DMS79 (cell line): ENCODE measurements around the gene SLC38A7.
"Not testable (repeated sequence)": the region's sequence is repeated elsewhere in the genome, so short reads cannot be mapped to it uniquely, and the experiment has no call there.

ENCODE experiments used
- DNase-seq: peaks from one replicate; lab custom pipeline; 2025; lab: John Stamatoyannopoulos, UW

Gene SLC38A7, protein sequence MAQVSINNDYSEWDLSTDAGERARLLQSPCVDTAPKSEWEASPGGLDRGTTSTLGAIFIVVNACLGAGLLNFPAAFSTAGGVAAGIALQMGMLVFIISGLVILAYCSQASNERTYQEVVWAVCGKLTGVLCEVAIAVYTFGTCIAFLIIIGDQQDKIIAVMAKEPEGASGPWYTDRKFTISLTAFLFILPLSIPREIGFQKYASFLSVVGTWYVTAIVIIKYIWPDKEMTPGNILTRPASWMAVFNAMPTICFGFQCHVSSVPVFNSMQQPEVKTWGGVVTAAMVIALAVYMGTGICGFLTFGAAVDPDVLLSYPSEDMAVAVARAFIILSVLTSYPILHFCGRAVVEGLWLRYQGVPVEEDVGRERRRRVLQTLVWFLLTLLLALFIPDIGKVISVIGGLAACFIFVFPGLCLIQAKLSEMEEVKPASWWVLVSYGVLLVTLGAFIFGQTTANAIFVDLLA

DNA sequence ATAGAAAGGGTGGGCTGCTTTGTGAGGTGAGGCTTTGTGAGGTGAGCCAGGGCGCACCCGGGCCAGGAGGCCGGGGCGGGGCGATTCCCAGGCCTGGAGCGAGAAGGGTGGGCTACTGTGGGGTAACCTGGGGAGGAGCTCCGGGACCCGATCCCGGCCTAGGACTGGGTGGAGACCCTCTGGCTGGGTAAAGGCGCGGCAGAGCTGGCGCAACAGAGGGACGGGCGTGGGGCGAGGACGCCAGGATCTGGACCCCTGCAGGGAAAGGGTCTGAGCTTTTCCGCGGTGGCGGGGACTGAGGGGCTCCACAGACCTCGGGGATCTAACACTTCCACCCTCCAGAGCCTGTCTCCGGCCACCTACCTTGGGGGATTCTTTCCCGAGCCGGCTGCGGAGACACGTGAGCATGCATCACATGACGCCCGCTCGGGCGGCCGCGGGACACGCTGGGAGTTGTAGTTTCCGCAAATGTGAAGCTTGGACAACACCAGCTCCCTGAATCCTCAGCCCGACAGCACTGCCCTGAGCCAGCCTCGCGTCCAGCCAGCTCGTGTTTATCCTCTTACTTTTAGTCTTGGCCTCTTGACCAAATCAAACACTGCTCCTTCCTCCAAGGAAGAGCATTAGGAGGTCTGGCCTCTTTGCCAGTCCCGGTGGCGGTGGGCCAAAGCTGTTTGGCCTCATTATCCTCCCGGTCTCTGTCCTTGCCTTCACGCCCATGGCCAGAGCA, at the start of gene SLC38A7:
TSS of gene SLC38A7 (minus strand) at position 417 of the 730 bp plus-strand sequence. CDS start 4,644 bp downstream, outside the sequence.
- peak; percentile 1 for DNase-seq

DNA sequence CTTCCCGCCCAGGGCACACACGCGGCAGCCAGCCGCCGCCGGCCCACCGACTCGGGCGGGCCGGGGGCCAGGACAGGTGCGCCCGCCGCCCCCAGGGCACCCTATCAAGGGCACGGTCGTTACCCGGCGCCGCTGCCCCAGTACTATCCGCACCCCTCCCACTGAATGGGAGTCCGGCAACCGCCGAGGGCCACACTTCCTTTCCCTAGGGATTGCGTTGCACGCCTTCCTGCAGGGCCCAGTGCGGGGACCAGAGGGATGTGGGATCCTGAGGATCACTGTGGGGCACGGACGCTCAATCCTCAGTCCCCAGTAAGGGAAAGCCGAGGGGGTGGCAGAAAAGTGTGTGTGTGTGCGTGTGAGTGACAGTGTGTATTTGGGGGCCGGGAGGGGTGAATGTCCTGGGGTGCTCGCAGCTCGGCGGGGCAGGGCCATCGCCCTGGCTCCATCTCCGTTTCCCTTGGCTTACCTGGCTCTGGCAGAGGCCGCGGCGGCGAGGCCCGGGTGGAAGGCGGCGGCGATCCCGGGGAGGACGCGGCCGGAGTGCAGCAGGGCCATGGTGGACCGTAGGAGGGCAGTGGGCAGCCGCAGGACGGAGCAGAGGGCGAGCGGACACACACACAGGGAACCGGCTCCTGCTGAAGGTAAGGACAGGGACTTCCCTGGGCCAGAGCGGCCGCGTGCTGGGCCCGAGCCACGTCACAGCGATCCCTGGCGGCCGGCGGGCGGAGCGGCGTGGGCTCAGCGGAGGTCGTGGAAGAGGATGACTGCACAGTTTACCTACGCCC, 49.3 kb upstream of the SLC38A7 start, which contains the start of gene GOT2:
TSS of gene GOT2 (minus strand) at position 646 of the 788 bp plus-strand sequence. CDS start at position 558, 88 bp downstream.
- DNase-seq: peak; percentile 47

DNA sequence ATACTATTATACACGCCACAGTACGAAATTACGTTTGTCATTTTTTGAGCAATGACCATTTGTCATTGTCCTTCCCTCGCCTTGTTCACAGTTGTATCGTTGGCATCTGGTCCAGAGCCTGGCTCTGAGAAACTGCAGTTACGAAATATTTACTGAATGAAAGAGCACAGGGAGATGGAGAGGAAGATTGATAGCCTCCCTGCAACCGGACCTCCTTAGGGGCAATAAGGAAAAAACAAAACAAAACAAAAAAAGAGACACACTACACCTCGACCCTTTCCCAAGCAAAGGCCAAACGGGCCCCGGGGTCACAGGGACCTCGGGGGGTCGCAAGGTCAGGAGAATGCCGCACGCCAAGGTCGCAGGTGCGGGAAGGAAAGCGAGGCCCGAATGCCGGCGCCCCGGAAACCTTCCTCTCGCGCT, 48.7 kb upstream of the SLC38A7 start:
- no peak for DNase-seq

DNA sequence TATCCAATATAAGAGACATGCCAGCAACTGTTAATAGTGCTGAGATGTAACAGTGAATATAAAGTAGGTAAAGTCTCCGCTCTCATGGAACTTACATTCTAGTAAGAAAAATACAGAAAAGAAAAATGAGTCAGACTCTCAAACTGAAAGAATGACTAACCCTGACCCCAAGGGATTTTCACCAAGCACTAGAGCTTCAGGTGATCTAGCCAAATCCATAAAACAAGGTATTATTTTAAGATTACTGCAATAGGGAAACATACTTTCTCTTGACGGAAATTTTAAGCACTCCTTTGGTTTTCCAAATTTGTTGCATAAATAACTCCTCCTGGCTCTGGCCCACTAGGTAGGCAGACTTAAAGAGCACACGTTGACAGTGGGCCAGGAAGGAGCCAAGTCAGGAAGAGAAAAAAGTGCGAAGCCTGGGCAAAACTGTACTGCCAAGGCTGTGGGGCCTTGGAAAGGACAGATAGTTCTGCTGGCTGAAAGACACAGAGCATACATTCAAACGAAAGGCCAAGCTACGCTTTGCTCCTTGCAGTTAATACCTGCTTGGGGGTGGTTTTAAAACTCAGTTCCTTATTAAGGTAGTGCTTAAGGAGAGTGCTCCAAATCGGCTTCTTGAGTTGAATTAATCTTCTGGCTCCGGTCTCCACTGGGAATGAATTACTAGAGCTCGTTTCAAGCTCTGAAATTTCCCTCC, 48.1 kb upstream of the SLC38A7 start:
- no peak for DNase-seq

DNA sequence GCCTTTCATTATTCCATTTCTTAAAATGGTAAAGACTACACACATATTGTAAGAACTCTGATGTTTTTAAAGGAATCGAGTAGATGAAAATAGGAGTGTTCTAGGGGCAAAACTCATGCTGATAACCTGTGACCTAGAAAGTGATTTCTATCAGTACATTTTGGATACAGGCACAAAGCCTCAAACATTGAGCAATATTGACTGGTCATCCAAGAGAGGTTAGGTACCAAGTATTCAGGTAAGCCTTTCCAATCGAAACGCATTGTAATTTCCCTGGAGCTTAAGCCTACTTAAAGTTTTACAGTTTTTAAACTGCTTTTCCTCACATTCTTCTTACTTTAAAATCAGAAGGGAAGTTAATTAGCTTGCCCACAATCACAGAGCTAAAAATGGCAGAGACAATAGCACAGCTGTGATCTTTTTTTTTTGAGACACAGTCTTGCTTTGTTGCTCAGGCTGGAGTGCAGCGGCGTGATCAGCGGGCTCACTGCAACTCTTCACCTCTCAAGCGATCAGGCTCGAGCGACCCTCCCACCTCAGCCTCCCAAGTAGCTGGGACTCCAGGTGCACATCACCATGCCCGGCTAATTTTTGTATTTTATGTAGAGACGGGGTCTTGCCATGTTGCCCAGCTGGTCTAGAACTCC, 46.3 kb upstream of the SLC38A7 start:
- DNase-seq: no peak

DNA sequence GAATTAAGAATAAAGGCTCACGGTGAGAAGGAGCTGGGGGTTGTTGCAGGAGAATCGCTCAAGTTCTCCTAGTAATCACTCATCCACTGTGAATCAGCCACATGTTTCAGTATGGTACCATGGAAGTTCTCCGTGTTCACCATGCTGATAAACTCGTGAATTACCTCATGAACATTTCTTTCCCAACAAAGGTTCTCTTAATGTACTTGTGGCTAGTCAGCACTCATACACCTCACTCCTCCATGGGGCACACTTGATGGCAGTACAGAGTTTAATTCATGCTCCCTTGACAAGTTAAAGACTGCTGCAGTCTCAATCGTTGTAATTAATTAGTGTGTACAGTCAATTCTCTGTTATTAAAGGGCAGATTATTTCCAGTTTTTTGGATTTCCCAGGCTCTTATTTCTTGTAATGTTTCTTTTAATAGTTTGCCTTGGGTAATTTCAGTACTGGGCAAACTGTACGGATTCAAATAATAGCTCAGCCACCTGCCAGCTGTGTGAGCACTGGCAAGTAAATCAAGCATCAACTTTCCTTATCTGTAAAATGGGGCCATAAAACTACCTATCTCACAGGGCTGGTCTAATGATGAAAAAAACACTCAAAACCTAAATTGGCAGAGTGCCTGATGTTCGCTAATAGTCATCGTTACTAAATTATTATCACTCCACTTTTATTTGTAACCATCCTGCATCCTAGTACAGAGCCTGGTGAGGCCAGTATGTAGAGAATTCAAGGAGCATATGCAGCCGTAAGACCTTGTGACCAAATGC, 43.4 kb upstream of the SLC38A7 start:
- no peak for DNase-seq

DNA sequence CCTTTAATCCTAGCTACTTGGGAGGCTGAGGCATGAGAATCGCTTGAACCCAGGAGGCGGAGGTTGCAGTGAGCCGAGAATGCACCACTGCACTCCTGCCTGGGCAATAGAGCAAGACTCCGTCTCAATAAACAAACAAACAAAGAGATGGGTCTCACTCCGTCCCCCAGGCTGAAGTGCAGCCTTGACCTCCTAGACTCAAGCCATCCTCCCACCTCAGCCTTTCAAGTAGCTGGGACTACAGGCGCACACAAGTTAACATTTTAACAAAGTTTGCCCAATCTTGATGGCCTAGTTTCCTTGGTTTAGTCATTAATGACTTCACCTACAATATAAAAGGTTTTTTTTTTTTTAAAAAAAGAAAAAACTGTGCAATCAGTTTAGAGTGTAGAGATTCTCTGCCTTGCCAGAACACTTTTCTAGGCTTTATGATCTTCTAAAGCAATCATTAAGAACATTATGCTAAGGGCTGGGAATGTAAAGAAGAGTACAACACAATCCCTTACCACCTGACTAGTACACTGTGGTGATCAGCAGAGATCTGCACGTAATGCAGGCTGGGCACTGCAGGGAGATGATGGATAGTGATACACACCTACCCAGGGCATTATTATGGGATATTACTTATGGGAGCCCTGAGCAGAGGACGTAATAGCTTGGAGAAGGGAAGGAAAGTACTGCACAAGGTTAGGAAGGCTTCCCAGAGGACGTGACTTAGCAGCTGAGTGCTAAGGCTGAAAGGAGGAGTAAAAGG, 42.6 kb upstream of the SLC38A7 start:
- DNase-seq: no peak

DNA sequence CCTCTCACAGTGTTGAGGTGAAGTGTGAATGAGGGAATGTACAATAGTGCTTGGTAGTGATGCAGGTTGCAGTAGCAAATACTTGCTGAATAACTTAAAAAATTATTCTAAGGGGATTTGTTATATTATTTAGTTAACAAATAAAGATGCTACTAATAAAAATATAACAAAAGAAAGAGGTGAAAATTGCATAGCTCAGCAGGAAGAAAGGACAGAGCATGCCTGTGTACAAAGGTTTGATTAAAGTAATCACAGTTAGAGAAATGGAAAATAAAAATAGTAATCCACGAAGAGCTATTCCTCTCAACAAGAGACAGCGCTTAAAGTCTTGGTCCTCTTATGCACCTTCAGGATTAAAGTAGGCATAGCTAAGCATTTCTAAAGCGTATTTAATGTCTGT, 38.5 kb upstream of the SLC38A7 start:
- no peak for DNase-seq

DNA sequence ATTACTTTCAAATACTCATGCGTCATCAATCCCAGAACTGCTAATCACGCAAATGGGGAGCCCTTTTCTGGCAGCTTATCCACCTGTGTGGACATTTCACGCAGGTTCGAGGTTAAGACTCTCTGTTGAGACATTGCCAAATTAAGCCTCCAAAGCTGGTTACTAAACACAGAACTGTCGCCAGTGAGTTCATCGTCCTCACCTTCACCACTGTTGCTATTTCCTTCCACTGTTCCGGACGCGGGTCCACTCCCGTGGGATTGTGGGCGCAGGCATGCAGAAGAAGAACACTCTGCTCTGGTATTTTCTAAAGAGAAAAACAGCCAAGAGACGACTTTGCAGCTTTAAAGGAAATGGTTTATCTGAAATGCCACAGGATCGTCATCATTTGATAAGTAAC, 33.4 kb upstream of the SLC38A7 start:
- DNase-seq: no peak

DNA sequence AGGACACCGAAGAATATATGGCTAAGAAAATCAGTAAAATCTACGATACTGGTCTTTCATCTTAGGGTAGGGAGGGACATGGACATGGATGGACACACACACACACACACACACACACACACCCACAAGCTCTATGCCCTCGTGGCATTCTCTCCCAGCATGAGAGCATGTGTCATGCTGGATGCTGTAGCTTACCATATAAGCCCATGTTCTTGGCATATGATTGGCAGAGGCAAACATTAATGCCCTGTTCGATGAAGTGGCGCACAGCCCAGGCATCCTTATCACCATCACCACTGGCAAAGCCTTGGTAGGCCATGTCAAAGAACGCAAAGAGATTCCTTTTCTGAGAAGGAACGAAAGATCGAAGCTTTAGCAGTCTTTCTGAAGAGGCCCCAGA, 31.9 kb upstream of the SLC38A7 start:
- DNase-seq: no peak

DNA sequence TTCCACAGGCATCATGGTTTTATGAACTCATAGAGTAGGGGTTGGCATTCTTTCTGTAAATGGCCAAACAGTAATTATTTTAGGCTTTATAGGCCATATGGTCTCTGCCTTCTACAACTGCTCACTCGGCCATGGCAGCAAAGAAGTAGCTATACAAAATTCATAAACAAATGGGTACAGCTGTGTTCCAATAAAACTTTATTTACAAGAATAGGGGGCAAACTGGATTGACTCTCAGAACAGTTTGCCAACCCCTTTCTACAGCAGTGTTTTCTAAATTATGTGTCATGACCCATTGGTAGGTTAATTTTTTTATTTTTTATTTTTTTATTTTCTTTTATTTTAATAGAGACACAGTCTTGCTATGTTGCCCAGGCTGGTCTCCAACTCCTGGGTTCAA, 29.2 kb upstream of the SLC38A7 start:
- no peak for DNase-seq

DNA sequence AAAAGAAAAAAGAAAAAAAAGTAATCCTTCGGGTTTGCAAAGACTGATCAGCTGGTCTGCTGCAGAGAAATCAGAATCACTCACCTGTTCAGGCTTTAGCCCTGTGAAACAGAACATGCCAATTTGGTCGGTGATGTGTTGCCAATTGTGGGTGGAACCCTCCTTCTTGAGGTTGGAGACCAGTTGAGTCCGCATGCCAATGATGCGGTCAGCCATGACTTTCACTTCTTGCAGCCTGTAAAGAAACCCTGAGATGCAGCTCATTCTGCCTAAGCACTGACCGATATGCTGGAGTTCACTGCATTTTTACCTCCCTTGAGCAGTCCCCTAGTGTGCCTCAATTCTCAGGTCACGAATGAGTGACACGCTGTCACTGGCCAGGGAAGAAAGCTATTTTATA, 24.8 kb upstream of the SLC38A7 start:
- no peak for DNase-seq

DNA sequence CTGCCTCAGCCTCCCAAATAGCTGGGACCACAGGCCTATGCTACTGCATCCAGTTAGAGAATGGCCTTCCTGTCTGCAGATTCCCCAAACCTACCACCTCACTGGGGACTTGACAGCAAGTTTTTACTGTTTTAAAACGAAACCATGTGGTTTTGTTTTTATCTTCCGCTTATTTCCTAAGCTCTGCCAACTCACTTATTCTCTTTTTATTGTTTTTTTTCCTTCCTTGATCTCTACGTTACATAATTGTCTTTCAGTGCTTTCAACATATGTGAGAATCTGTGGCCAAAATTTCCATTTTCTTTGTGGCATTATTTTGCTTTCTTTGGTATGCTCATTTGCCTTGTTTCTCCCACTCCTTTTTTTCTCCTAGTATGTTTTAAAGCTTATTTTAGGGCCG, 14.6 kb upstream of the SLC38A7 start:
- no peak for DNase-seq

DNA sequence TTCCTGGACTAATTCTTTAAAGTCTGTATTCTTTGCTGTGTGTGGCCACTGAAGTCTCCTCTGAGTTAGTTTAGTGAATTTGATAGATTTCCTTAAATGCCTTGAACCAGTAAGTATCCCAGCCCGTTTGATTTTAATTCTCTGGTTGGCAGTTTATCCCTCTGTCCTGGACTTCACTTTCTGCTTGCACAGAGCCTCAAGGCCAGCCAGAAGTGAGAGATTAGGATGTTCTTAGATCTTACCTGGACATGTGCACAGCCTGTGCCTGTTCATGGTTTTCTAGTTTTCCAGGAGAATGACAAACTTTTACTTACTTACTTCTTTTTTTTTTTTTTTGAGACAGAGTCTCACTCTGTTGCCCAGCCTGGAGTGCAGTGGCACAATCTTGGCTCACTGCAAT, 10.8 kb upstream of the SLC38A7 start:
- DNase-seq: no peak

DNA sequence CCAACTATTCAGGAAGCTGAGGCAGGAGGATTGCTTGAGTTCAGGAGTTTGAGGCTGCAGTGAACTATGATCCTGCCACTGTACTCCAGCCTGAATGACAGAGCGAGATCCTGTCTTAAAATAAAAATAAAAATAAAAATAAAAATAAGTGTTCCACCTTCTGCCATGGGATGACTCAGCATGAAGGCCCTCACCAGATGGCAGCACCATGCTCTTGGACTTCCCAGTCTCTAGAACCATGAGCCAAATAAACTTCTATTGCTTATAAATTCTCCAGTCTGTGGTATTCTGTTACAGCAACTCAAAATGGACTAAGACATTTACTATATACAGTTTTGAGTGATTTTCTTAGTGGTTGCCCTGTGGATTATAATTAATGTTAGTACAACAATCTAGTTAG, 7.9 kb upstream of the SLC38A7 start:
- DNase-seq: no peak

DNA sequence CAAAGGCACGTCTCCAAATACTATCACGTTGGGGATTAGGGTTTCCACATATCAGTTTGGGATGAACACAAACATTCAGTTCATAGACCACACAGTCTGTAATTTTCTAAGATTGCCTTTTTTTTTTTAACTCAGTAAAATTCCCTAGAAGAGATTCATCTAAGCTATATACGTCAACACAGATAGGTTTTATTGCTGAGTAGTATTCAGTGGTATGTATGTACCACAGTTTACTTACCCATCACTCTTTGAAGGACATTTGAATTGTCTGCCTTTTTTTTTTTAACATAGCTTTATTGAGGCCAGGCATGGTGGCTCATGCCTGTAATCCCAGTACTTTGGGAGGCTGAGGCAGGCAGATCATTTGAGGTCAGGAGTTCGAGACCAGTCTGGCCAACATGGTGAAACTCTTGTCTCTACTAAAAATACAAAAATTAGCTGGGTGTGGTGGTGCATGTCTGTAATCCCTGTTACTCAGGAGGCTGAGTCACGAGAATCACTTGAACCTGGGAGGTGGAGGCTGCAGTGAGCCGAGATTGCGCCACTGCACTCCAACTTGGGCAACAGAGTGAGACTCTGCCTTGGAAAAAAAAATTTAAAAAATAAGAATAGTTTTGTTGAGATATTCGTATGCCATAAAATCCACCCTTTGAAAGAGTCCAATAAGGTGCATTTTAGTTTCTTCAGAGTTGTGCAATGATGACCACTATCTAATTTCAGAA, 2.6 kb upstream of the SLC38A7 start:
- not testable (repeated sequence) for DNase-seq

DNA sequence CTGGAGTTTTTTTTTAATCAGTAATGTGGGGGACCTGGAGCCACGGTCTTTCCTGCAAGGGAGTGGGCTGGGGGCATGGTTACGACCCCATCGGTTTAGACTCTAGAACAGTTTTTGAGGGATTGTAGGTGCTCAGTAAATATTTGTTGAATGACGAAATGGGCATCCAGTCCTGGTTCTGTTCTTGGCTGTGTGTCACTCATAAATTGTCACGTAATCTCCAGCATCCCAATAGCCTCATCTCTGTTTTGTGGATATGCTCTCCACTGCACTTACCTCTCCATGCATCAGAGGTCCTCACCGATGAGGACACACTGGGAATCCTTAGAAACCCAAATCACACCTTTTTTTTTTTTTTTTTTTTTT, 497 bp upstream of the SLC38A7 start:
- no peak for DNase-seq

DNA sequence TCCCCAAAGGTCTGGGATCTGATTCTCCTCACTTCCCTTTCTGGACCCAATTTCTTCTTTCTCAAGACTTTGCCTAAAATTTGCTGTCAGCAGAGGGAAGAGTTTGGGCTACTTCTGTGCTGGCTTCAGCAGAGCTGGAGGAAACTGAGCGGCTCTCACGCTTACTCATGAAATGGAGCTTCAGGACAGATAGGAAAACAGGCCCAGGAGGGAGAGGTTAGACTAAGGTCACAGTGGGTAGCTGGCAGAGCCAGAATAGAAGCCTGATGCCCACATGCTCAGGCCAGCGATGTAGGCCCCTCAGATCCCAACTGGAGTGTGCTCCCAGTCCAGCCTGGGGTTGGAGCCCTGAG, 593 bp downstream of the SLC38A7 start:
- no peak for DNase-seq

DNA sequence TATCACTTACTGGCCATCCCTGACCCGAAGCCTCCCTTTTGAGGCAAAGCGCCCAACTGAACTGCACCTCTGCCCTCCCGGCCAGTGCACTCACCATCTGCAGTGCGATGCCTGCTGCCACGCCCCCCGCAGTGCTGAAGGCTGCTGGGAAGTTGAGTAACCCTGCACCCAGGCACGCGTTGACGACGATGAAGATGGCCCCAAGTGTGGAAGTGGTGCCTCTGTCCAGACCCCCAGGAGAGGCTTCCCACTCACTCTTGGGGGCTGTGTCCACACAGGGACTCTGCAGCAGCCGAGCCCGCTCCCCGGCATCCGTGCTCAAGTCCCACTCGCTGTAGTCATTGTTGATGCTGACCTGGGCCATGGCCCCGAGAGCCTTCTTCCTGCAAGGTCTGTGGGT, 4.8 kb downstream of the SLC38A7 start:
- DNase-seq: no peak
